OCI-LY1 (cell line): ENCODE results near the gene HNRNPL.
A peak's percentile ranks its signal among the peaks of the same experiment; 100 is the strongest.

Experiments
- H2AFZ ChIP-seq: fragments of 200-600 bp; sonication (generic), shearing (Covaris generic); 2 replicates; pipeline ENCODE4 v1.6.0; 2014; ENCODE audit warnings: antibody characterized with exemption, mild to moderate bottlenecking, low read length
- H3F3A ChIP-seq: fragments of 200-600 bp; sonication (generic), shearing (Covaris generic); 2 replicates; pipeline ENCODE4 v1.6.0; 2014; ENCODE audit warnings: mild to moderate bottlenecking, antibody characterized with exemption, low read length, moderate library complexity; ENCODE audit not compliant: insufficient read depth
- H3K27ac ChIP-seq: fragments of 200-600 bp; sonication (generic); 2 replicates; pipeline ENCODE4 v1.5.1; 2014; ENCODE audit warnings: low read length, mixed run types, mild to moderate bottlenecking, low read depth; ENCODE audit not compliant: poor library complexity, severe bottlenecking
- H3K27me3 ChIP-seq: fragments of 200-600 bp; sonication (generic); 2 replicates; pipeline ENCODE4 v1.6.0; 2014; ENCODE audit warnings: antibody characterized with exemption, mild to moderate bottlenecking, low read length, moderate library complexity; ENCODE audit not compliant: insufficient read depth
- H3K36me3 ChIP-seq: fragments of 200-600 bp; sonication (generic); 2 replicates; pipeline ENCODE4 v1.6.1; 2014; ENCODE audit warnings: mild to moderate bottlenecking, antibody characterized with exemption, low read length, moderate library complexity, mixed read lengths; ENCODE audit not compliant: insufficient read depth
- H3K4me1 ChIP-seq: fragments of 200-600 bp; sonication (generic); 2 replicates; pipeline ENCODE4 v1.5.1; 2014; ENCODE audit warnings: mild to moderate bottlenecking, low read length, moderate library complexity; ENCODE audit not compliant: insufficient read depth, severe bottlenecking
- H3K4me2 ChIP-seq: fragments of 200-600 bp; sonication (generic), shearing (Covaris generic); 2 replicates; pipeline ENCODE4 v1.6.1; 2014; ENCODE audit warnings: low read length
- H3K4me3 ChIP-seq: fragments of 200-600 bp; sonication (generic); 2 replicates; pipeline ENCODE4 v1.5.1; 2014; ENCODE audit warnings: low read length, low read depth, mild to moderate bottlenecking, mixed read lengths; ENCODE audit not compliant: poor library complexity, severe bottlenecking
- H3K79me2 ChIP-seq: fragments of 200-600 bp; shearing (Covaris generic); 2 replicates; pipeline ENCODE4 v1.6.1; 2016; ENCODE audit warnings: mixed run types, low read length, mixed read lengths; ENCODE audit not compliant: insufficient read depth
- H3K9ac ChIP-seq: fragments of 200-600 bp; sonication (generic), shearing (Covaris generic); 2 replicates; pipeline ENCODE4 v1.6.1; 2014; ENCODE audit warnings: mild to moderate bottlenecking, low read length, mixed read lengths
- H3K9me2 ChIP-seq: fragments of 200-600 bp; sonication (generic), shearing (Covaris generic); 2 replicates; pipeline ENCODE4 v1.6.1; 2014; ENCODE audit warnings: low read depth, mild to moderate bottlenecking, low read length, mixed read lengths
- H3K9me3 ChIP-seq: fragments of 200-600 bp; shearing (Covaris generic); 2 replicates; pipeline ENCODE4 v1.6.1; 2014; ENCODE audit warnings: low read length, mixed read lengths
- H4K20me1 ChIP-seq: fragments of 200-600 bp; sonication (generic), shearing (Covaris generic); 2 replicates; pipeline ENCODE4 v1.6.0; 2016; ENCODE audit warnings: mild to moderate bottlenecking, low read length; ENCODE audit not compliant: insufficient read depth
- CTCF ChIP-seq: fragments of 200-600 bp; sonication (generic), shearing (Covaris generic); IDR thresholded peaks from 2 replicates; pipeline ENCODE4 v1.5.1; 2017; ENCODE audit warnings: mild to moderate bottlenecking, antibody characterized with exemption, low read length, moderate library complexity, mixed read lengths
- EZH2 ChIP-seq: fragments of 200-600 bp; sonication (generic), shearing (Covaris generic); IDR thresholded peaks from 2 replicates; pipeline ENCODE4 v1.8.0; 2017; ENCODE audit warnings: borderline replicate concordance, mixed run types, mild to moderate bottlenecking, antibody characterized with exemption, low read length, moderate library complexity, mixed read lengths

HNRNPL gene

DNA sequence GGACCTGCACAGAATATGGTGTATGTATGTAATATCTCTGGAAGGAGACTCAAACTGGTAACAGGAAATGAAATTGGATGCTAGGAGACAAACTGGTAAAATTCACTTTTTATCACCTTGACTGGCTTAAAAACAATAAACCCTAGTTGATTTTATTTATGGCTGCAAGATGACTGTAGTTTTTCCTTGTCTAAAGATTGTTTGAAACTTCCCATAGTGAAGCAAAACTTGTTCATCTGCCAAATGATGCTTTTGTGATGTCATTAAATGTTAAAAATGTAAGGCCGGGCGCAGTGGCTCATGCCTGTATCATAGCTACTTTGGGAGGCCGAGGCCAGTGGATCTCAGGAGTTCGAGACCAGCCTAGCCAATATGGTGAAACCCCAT, 15.7 kb downstream of the HNRNPL start:
- Histone ChIP-seq H3K4me3 (no peak overlapping the region), H3K27ac (peak overlapping the region; percentile 28), H3K9ac (no peak overlapping the region), H3K79me2 (no peaks in the 10 kb centered on the region), H2AFZ (no peak overlapping the region), H3K9me2 (no peaks in the 10 kb centered on the region), H3K4me1 (peaks cover 23% of the 10 kb centered on the region), H4K20me1 (no peaks in the 10 kb centered on the region), H3F3A (peaks cover 17% of the 10 kb centered on the region), H3K4me2 (no peak overlapping the region), H3K9me3 (no peaks in the 10 kb centered on the region), H3K27me3 (no peaks in the 10 kb centered on the region), H3K36me3 (peaks cover 51% of the 10 kb centered on the region)
- TF ChIP-seq CTCF (no peak), EZH2 (no peak)

DNA sequence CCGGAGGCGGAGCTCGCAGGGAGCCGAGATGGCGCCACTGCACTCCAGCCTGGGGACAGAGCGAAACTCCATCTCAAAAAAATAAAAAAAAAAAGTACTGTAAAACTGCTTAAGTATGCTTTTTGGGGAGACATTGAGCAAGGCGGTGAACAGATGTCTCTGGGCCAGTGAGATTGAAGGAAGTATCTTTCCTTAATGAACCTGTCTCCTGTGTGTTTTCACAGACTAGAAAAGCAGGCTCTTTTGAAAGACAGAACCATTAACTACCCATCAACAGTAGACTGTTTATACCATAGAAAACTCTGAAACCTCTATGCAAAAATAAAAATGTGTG, 16.7 kb downstream of the HNRNPL start:
- Histone ChIP-seq H3K36me3 (peaks cover 45% of the 10 kb centered on the region), H3K9ac (no peak overlapping the region), H3F3A (peaks cover 17% of the 10 kb centered on the region), H3K27ac (peak overlapping the region; percentile 68), H3K9me3 (no peaks in the 10 kb centered on the region), H3K9me2 (no peaks in the 10 kb centered on the region), H4K20me1 (no peaks in the 10 kb centered on the region), H3K27me3 (no peaks in the 10 kb centered on the region), H3K4me1 (peaks cover 23% of the 10 kb centered on the region), H3K4me2 (no peak overlapping the region), H2AFZ (no peak overlapping the region), H3K4me3 (no peak overlapping the region), H3K79me2 (no peaks in the 10 kb centered on the region)
- TF ChIP-seq EZH2 (no peak), CTCF (no peak)

DNA sequence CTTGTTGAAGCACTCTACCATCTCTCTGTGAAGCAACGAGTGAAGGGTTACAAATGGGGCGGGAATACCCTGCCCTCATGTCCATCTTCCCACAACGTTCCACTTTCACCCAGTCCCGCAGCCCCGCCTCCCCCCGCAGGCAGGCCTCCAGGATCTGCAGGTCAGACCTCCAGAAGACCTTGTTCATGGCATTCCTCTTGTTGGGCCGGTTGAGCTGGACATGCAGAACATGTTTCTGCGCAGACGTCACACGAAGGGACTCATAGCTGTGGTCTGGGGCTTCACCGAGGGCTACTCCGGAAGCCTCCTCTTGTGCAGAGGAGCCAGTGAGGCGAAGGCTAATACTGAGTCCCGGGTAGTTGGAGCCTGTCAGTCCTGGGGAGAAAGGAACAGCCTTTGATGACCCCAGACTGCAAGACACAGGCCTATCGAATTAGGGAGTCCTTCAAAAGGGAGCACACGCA, 18.6 kb downstream of the HNRNPL start:
- H3K36me3 ChIP-seq, result peaks cover 41% of the 10 kb centered on the region
- TF ChIP-seq CTCF, result no peak
- TF ChIP-seq EZH2, result no peak
- no peaks in the 10 kb centered on the region for H3K9me2 ChIP-seq
- peak overlapping the region; percentile 80 for H3K4me3 ChIP-seq
- peak overlapping the region; percentile 92 for H3K9ac ChIP-seq
- H3K9me3 ChIP-seq, result no peaks in the 10 kb centered on the region
- H3K4me1 ChIP-seq, result peaks cover 23% of the 10 kb centered on the region
- H4K20me1 ChIP-seq, result no peaks in the 10 kb centered on the region
- H3K27me3 ChIP-seq, result no peaks in the 10 kb centered on the region
- peaks cover 4% of the 10 kb centered on the region; the same call in 1 of the 2 replicates for H3F3A ChIP-seq
- H3K79me2 ChIP-seq, result no peaks in the 10 kb centered on the region
- no peak overlapping the region for H2AFZ ChIP-seq
- peak overlapping the region; percentile 89 for H3K4me2 ChIP-seq
- H3K27ac ChIP-seq, result peak overlapping the region; percentile 69
